Hepatocyte (in vitro differentiated cells): ENCODE results near the gene MYO1H. TPM values are rescaled to one million over a fixed set of nuclear protein-coding genes. Genes with fewer than 3 reads are reported as not detected.
"Not testable (repeated sequence)": the region's sequence is repeated elsewhere in the genome, so short reads cannot be mapped to it uniquely, and the experiment has no call there.

Experiments
- DNase-seq: peaks from one replicate; pipeline ENCODE4 v3.0.0-alpha.2; 2016; ENCODE audit warnings: low spot score
- H2AFZ ChIP-seq: fragments of 200-600 bp; sonication (generic); 2 replicates; pipeline ENCODE4 v1.6.0; 2016; ENCODE audit warnings: antibody characterized with exemption, mild to moderate bottlenecking
- H3K27ac ChIP-seq: fragments of 200-600 bp; sonication (generic); 2 replicates; pipeline ENCODE4 v1.5.1; 2016; ENCODE audit warnings: mild to moderate bottlenecking
- H3K27me3 ChIP-seq: fragments of 200-600 bp; sonication (generic); 2 replicates; pipeline ENCODE4 v1.6.1; 2016
- H3K36me3 ChIP-seq: fragments of 200-600 bp; sonication (generic); replicated peaks from 2 replicates; pipeline ENCODE4 v1.5.1; 2016; ENCODE audit warnings: low read depth; ENCODE audit not compliant: insufficient read depth
- H3K4me1 ChIP-seq: fragments of 200-600 bp; sonication (generic); 2 replicates; pipeline ENCODE4 v1.5.1; 2016; ENCODE audit warnings: mild to moderate bottlenecking, moderate library complexity; ENCODE audit not compliant: insufficient read depth
- H3K4me2 ChIP-seq: fragments of 200-600 bp; sonication (generic); 2 replicates; pipeline ENCODE4 v1.6.0; 2016
- H3K4me3 ChIP-seq: fragments of 200-600 bp; sonication (generic); 2 replicates; pipeline ENCODE4 v1.5.1; 2016; ENCODE audit warnings: mild to moderate bottlenecking
- H3K79me2 ChIP-seq: fragments of 200-600 bp; sonication (generic); 2 replicates; pipeline ENCODE4 v1.6.0; 2017; ENCODE audit warnings: mild to moderate bottlenecking
- H3K9me2 ChIP-seq: fragments of 200-600 bp; sonication (generic); replicated peaks from 2 replicates; pipeline ENCODE4 v1.6.0; 2017; ENCODE audit warnings: mild to moderate bottlenecking; ENCODE audit not compliant: insufficient read depth
- H3K9me3 ChIP-seq: fragments of 200-600 bp; sonication (generic); 2 replicates; pipeline ENCODE4 v1.5.1; 2016; ENCODE audit warnings: low read depth, mild to moderate bottlenecking
- H4K20me1 ChIP-seq: fragments of 200-600 bp; sonication (generic); 2 replicates; pipeline ENCODE4 v1.6.0; 2016; ENCODE audit warnings: mild to moderate bottlenecking; ENCODE audit not compliant: insufficient read depth, poor library complexity, severe bottlenecking
- EZH2 ChIP-seq: fragments of 200-600 bp; sonication (generic); IDR thresholded peaks from 2 replicates; pipeline ENCODE4 v1.6.1; 2016; ENCODE audit warnings: antibody characterized with exemption, mild to moderate bottlenecking, borderline replicate concordance
- EZH2phosphoT487 ChIP-seq: fragments of 200-600 bp; sonication (generic); IDR thresholded peaks from one replicate; pipeline ENCODE4 v1.6.1; 2018; ENCODE audit warnings: antibody characterized with exemption, mild to moderate bottlenecking, low read depth, moderate library complexity; ENCODE audit not compliant: unreplicated experiment, severe bottlenecking
- WGBS: methylation state at CpG from one replicate; pipeline ENCODE4 v1.1.6; 2016; ENCODE audit warnings: low lambda C conversion rate; ENCODE audit errors: missing lambda C conversion rate; 5-methylcytosine and 5-hydroxymethylcytosine counted together
- polyA plus RNA-seq: library from polyadenylated mRNA; unstranded; fragments of >200 nt; fragmentation: Nextera tagmentation; extraction: Ambion mirVana; gene quantifications from 2 replicates; pipeline ENCODE4 v1.2.1, GENCODE V29; 2016
- total RNA-seq: library from RNA; depleted of rRNA; stranded (reverse); fragments of >200 nt; gene quantifications from 2 replicates; pipeline ENCODE4 v1.2.3, GENCODE V29; 2014
- TF ChIP-seq, protein P1 (sequence below): fragments of 200-600 bp; sonication (generic); IDR thresholded peaks from 2 replicates; pipeline ENCODE4 v1.5.1; 2016; ENCODE audit warnings: antibody characterized with exemption, mild to moderate bottlenecking; ENCODE audit not compliant: poor library complexity

Gene MYO1H
- total and polyA plus RNA-seq, 2 experiments from 2014 or later, result not detected

DNA sequence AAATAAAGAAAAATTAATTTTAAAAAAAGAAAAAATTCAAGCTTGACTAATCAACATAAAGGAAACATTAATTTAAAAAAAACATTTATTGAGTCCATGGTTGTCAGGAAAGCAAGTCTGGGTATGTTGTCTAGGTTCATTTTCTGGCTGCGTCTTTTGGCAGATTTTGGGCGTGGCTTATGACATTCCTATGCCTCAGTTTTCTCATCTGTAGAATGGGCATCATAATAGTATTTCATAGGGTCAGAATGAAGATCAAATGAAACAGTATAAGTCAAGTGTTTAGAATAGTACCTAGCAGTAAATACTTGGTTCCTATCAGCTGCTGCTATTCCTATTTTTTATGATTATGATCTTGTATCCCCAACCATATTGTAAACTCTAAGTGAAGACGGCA is 40.5 kb downstream of the MYO1H start:
- Histone ChIP-seq H3K4me1 (no peaks in the 10 kb centered on the region), H3K36me3 (no peaks in the 10 kb centered on the region), H4K20me1 (no peaks in the 10 kb centered on the region), H3K9me3 (no peaks in the 10 kb centered on the region), H3K27me3 (no peaks in the 10 kb centered on the region), H3K9me2 (no peaks in the 10 kb centered on the region), H3K4me2 (no peak overlapping the region), H3K27ac (no peak overlapping the region), H3K4me3 (no peak overlapping the region), H2AFZ (no peak overlapping the region), H3K79me2 (no peaks in the 10 kb centered on the region)
- TF ChIP-seq, protein P1, sequence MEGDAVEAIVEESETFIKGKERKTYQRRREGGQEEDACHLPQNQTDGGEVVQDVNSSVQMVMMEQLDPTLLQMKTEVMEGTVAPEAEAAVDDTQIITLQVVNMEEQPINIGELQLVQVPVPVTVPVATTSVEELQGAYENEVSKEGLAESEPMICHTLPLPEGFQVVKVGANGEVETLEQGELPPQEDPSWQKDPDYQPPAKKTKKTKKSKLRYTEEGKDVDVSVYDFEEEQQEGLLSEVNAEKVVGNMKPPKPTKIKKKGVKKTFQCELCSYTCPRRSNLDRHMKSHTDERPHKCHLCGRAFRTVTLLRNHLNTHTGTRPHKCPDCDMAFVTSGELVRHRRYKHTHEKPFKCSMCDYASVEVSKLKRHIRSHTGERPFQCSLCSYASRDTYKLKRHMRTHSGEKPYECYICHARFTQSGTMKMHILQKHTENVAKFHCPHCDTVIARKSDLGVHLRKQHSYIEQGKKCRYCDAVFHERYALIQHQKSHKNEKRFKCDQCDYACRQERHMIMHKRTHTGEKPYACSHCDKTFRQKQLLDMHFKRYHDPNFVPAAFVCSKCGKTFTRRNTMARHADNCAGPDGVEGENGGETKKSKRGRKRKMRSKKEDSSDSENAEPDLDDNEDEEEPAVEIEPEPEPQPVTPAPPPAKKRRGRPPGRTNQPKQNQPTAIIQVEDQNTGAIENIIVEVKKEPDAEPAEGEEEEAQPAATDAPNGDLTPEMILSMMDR, result no peak
- TF ChIP-seq EZH2phosphoT487 (no peak), EZH2 (no peak)
- DNase-seq, result no peak
- WGBS, result 90% methylated on average over 3 of the region's 3 CpGs

DNA sequence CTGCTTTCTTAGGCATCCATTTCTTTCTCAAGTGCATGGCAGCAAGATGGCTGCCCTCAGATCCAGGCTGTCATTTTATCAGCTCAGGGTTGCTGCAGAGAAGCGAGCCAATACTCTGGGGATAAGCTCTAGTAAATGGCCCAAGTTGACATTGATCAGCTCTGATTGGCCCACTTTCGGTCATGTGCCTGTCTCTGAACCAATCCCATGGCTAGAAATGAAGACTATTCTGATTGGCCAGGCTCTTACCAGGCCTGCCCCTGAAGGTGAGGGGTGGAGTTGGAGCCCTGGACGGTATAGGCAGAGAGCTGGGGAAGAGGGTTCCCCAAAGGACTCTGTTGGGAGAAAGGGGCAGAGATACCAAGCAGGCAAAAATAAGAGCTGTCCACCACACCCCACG is 41.4 kb downstream of the MYO1H start:
- H3K27me3 ChIP-seq, result no peaks in the 10 kb centered on the region
- no peaks in the 10 kb centered on the region for H4K20me1 ChIP-seq
- no peaks in the 10 kb centered on the region for H3K9me3 ChIP-seq
- no peak overlapping the region for H3K4me3 ChIP-seq
- no peak overlapping the region for H2AFZ ChIP-seq
- no peaks in the 10 kb centered on the region for H3K36me3 ChIP-seq
- no peak overlapping the region for H3K4me2 ChIP-seq
- no peaks in the 10 kb centered on the region for H3K9me2 ChIP-seq
- no peaks in the 10 kb centered on the region for H3K79me2 ChIP-seq
- no peak for DNase-seq
- H3K27ac ChIP-seq, result no peak overlapping the region
- H3K4me1 ChIP-seq, result no peaks in the 10 kb centered on the region
- no peak for TF ChIP-seq EZH2phosphoT487
- 87% methylated on average over 4 of the region's 4 CpGs for WGBS

- Histone ChIP-seq H3K27me3 (no peaks in the 10 kb centered on the region), H4K20me1 (no peaks in the 10 kb centered on the region), H2AFZ (no peak overlapping the region), H3K9me2 (no peaks in the 10 kb centered on the region), H3K36me3 (no peaks in the 10 kb centered on the region), H3K79me2 (no peaks in the 10 kb centered on the region), H3K27ac (no peak overlapping the region), H3K9me3 (no peaks in the 10 kb centered on the region), H3K4me3 (no peak overlapping the region), H3K4me2 (no peak overlapping the region), H3K4me1 (no peaks in the 10 kb centered on the region)
- peak; percentile 83 for DNase-seq
- 42% methylated on average over 8 of the region's 8 CpGs for WGBS
- TF ChIP-seq EZH2 (no peak), EZH2phosphoT487 (no peak)
- TF ChIP-seq, protein P1, result peak; percentile 83
Observed at GRCh38 chr12:109393437-109394345, 46.0 kb downstream of the MYO1H start.

DNA sequence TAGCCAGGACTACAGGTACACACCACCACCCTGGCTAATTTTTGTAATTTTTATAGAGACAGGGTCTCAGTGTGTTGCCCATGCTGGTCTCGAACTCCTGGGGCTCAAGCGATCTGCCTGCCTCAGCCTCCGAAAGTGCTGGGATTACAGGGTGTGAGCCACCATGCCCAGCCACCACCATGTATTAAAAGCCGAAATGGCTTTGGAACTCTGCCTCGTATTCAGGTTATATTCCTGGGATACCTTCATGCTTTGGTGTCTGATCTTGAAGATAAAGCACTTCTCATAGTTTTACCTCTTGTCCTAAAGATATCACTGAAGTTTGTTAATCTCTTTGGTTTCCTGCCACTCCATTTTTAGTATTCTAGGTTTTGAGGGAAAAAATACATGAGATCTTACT is 47.2 kb downstream of the MYO1H start:
- Histone ChIP-seq H3K36me3 (no peaks in the 10 kb centered on the region), H3K79me2 (no peaks in the 10 kb centered on the region), H3K27ac (no peak overlapping the region), H3K27me3 (no peaks in the 10 kb centered on the region), H2AFZ (no peak overlapping the region), H3K4me3 (no peak overlapping the region), H3K4me1 (no peaks in the 10 kb centered on the region), H3K4me2 (no peak overlapping the region), H3K9me3 (no peaks in the 10 kb centered on the region), H4K20me1 (no peaks in the 10 kb centered on the region), H3K9me2 (no peaks in the 10 kb centered on the region)
- DNase-seq, result no peak
- TF ChIP-seq EZH2phosphoT487 (no peak), EZH2 (no peak)
- TF ChIP-seq, protein P1, result no peak
- WGBS, result 87% methylated on average over 5 of the region's 5 CpGs

GRCh38 chr12:109404841-109405240 is 57.1 kb downstream of the MYO1H start:
- not testable (repeated sequence) for H3K4me3 ChIP-seq, H3K9me2 ChIP-seq, H3K4me2 ChIP-seq, H3K4me1 ChIP-seq, H4K20me1 ChIP-seq, H3K9me3 ChIP-seq, H3K27ac ChIP-seq, H2AFZ ChIP-seq, H3K79me2 ChIP-seq, DNase-seq, H3K36me3 ChIP-seq
- WGBS, result 98% methylated on average over 2 of the region's 2 CpGs
- peaks cover 11% of the 10 kb centered on the region for H3K27me3 ChIP-seq

- 97% methylated on average over 4 of the region's 4 CpGs for WGBS
- not testable (repeated sequence) for H3K79me2 ChIP-seq, H3K9me3 ChIP-seq, H2AFZ ChIP-seq, H3K27me3 ChIP-seq, H3K4me3 ChIP-seq, H3K9me2 ChIP-seq, H3K36me3 ChIP-seq, H3K27ac ChIP-seq, H3K4me1 ChIP-seq, DNase-seq, H3K4me2 ChIP-seq, H4K20me1 ChIP-seq
Observed at GRCh38 chr12:109406147-109406546, 58.4 kb downstream of the MYO1H start.
